Subcutaneous adipose tissue (tissue), 4 donors: ENCODE results near the gene HOXC6. TPM values are rescaled to one million over a fixed set of nuclear protein-coding genes. Genes with fewer than 3 reads are reported as not detected.

ENCODE experiments used
- total RNA-seq, 4 donors: library from RNA; depleted of rRNA; stranded (reverse); fragments of >200 nt; gene quantifications; one replicate each; pipeline ENCODE4 v1.1.0, GENCODE V29; 2016
- TF ChIP-seq, protein P1 (sequence below): fragments of 450-650 bp; IDR thresholded peaks from one replicate; pipeline ENCODE4 v1.5.1; 2016; ENCODE audit warnings: low read depth, mild to moderate bottlenecking, control low read depth, antibody characterized with exemption, moderate library complexity

HOXC6 gene
- 1 to 10 TPM; 2.5 to 5.5 (median 5.2) TPM for total RNA-seq

DNA sequence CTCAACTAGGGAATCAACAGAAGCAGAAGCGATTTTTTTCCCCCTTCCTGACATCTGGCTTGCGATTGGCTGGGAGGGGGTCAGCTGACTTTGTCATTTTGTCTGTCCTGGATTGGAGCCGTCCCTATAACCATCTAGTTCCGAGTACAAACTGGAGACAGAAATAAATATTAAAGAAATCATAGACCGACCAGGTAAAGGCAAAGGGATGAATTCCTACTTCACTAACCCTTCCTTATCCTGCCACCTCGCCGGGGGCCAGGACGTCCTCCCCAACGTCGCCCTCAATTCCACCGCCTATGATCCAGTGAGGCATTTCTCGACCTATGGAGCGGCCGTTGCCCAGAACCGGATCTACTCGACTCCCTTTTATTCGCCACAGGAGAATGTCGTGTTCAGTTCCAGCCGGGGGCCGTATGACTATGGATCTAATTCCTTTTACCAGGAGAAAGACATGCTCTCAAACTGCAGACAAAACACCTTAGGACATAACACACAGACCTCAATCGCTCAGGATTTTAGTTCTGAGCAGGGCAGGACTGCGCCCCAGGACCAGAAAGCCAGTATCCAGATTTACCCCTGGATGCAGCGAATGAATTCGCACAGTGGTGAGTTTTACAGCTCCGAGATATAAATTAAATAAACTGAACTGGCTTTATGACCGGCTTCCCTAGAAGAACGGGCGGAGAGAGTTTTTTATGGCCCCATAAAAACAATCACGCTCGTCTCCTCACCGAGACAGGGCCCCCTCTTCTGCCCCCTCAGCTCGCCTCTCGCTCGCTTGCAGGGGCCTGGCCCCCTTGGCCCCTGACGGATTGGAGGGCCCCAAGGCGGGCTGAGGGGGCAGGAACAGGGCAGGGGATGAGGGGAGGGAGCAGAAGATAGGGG lies at the start of gene HOXC6:
TSS of gene HOXC6 (plus strand) at position 127 of the 888 bp plus-strand sequence. CDS start at position 209, 82 bp downstream.
- TF ChIP-seq, protein P1, sequence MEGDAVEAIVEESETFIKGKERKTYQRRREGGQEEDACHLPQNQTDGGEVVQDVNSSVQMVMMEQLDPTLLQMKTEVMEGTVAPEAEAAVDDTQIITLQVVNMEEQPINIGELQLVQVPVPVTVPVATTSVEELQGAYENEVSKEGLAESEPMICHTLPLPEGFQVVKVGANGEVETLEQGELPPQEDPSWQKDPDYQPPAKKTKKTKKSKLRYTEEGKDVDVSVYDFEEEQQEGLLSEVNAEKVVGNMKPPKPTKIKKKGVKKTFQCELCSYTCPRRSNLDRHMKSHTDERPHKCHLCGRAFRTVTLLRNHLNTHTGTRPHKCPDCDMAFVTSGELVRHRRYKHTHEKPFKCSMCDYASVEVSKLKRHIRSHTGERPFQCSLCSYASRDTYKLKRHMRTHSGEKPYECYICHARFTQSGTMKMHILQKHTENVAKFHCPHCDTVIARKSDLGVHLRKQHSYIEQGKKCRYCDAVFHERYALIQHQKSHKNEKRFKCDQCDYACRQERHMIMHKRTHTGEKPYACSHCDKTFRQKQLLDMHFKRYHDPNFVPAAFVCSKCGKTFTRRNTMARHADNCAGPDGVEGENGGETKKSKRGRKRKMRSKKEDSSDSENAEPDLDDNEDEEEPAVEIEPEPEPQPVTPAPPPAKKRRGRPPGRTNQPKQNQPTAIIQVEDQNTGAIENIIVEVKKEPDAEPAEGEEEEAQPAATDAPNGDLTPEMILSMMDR: no peak

DNA sequence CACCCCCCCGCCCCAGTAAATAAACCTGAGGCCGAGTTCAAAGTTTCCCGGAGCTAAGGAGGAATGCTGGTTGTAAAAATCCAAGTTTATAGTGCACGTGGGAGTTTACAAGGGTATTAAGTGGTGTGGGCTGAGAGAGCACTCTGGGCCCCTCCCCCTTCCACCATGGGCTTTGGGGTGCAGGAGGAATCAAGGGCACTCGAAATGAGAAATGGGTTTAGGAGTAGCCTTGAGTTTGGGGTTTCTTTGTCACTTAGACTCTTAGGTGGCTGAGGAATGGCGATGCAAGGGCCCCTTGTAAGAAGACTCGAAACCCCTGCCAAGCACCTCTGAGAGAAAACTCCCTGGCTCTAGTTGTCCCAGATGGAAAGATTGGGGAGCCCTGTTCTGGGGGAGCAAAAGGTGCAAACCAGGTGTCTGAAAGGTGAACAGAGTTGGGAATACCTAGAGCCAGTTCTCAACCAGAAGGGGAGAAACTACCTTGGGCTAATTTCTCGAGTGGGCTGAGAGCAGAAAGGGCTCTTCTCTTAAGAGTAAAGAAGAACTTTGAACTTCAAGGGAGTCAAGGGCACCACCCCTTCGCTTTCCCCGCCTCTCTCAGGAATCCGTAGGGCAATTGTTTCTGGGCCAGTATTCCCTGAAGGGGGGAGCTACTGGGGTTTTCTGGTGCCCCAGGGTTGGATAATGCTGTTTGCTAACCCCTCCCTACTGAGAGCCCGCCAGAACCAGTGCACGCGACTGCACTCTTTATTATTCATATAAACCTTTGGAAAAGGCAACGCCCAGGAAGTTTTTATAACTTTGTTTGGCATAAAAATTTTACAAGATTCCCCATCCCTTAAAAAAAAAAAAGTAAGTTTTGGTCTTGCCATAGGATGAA lies 49.5 kb upstream of the HOXC6 start:
- TF ChIP-seq, protein P1: no peak

DNA sequence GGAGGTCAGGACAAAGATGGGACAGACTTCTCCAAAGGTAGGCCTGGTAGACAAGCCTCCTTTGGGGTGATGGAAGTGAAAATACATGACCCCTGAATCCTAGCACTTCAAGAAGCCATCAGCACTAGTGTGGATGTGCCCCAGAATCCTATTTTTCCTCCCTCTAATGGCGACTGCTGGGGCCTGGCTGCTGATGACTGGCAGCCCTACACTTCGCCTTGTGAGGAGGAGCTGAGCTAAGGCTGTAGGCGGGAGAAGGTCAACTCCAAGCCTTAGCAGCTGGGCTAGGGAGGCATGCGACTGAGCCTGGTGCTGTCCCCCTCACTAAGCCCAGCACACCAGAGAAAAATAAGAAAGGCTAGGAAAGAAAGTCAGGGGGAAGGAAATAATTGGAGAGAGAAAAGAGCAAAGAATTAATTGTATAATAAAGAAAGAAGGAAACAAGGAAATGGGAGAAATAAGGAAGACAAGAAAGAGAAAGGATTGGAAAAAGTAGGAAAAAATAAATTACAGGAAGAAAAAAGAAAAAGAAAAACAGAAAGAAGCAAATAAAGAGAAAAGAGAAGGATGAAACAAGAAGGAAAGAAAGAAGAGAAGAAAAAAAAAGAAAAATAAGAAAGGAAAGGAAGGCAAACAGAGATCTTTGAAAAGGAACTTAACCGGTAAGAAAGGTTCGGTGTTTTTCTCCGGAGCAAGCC lies 48.0 kb upstream of the HOXC6 start:
- TF ChIP-seq, protein P1: no peak

DNA sequence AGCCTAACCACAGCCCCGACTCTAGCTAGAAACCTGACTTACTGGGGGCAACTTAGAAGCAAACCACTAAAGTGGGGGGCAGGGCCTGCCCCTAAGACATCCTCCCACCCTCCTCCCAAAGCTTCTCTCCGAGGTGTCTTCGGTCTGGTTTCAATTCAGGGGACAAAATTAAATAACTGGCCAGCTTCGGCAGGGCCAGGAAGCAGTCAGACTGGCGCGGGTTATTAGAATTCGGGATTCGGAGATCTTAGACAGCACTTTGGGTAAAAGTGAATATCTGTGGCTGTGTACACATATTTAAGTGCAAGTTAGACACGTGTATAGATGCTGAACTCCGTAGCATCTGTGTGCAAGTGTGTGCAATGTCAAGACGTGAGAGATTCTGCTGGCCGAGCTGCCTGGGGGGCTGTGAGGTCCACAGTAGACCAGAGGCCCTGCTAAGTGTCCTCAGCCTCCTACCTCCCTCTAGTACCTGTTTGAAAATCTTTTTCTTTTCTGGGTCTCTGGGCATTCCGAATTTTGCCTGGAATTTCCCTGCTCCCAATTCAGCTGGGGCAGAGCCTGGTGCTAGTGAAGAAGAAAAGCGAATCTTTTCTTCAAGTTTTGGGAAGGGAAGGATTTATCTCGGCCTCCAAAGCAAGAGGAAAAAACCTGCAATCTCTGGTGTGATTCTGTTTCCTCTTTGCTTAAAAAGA lies 47.3 kb upstream of the HOXC6 start:
- TF ChIP-seq, protein P1: no peak

DNA sequence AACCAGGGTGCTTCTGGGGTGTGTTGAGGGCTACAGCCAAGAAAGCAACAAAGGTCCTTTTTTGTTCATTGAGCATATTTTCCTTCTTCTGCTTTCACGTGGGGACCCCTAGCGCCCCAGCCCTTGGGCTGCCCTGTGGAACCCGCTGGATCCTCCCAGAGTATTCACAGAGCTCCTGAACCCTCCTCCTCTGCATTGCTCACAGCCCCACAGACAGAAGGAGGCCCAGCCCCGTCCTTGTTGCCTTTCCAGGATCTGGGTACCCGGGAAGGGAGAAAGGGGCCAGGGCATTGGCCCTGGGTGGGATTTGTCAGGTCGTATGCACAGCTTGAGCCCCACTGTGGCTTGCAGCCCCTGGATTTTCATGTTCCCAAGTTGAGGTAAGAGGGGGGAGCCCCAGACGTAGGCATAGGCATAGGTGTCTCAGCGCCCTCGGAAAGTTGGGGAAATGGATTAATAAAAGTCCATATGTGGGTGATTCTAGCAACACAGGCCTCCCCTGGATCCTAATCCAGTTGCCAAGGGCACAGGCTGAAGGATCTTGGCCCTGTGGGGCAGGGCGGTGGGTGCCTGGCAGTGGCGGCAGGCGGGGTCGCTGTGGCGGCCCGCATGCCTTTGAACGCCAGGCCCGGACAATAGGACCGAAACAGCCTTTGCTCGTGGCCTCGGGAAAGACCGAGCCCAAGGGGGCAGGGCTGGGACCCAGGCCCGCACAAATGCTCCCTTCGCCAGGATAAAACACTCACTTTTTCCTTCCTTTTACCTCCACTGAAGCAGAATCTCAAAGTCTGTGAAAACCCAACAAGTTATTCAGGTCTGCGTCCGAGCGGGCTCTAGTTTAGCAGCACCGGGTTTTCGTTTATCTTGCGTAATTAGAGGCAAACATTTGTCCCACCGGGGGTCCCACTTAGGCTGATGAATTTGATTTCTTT lies 46.3 kb upstream of the HOXC6 start:
- TF ChIP-seq, protein P1: no peak
